A549 (cell line): ENCODE measurements around the gene CDK5RAP2. TPM values are rescaled to one million over a fixed set of nuclear protein-coding genes. Genes with fewer than 3 reads are reported as not detected.

ENCODE experiments used
- ATAC-seq, 2 experiments: fragments of 200-7000 bp in 1 of 2; fragments of >200 bp in 1 of 2; cut with Nextera tagmentation in 1 of 2; cut with Tn5 transposase in 1 of 2; 3 replicates each; pipeline versions ENCODE4 v1.8.0 to v1.9.1; 2018 to 2020; ENCODE audit warnings: mild to moderate bottlenecking in 1 of 2, moderate library complexity in 1 of 2
- CTCF ChIA-PET: fragments of 300-600 bp; sonication (Branson Sonifier 250); formaldehyde crosslinking; extraction: SDS; loops from one replicate; lab custom pipeline; 2021; ENCODE audit warnings: antibody characterized with exemption, inconsistent platforms; lab: Yijun Ruan, JAX
- POLR2A ChIA-PET: fragments of 350-600 bp; formaldehyde crosslinking; extraction: SDS; loops from one replicate; lab custom pipeline; 2021; ENCODE audit warnings: antibody characterized with exemption, inconsistent platforms; lab: Yijun Ruan, JAX
- DNase-seq, 2 experiments: peaks; one replicate each; pipeline versions ENCODE4 v3.0.0 to v3.0.0-alpha.2; 2011 to 2016; ENCODE audit warnings: low read depth in 1 of 2, low spot score in 1 of 2
- FAIRE-seq: peaks from 2 replicates; lab custom pipeline; 2011; peaks lifted over from hg19 to GRCh38; lab: Jason Lieb, UNC
- H3K27ac ChIP-seq, 2 experiments: fragments of >200 bp; sonication (Bioruptor Twin); formaldehyde crosslinking; 3 replicates each; pipeline ENCODE4 v1.5.1; 2016 to 2017
- H3K4me1 ChIP-seq: fragments of >200 bp; sonication (Bioruptor Twin); formaldehyde crosslinking; 3 replicates; pipeline ENCODE4 v1.6.1; 2016
- H3K4me2 ChIP-seq: fragments of >200 bp; sonication (Bioruptor Twin); formaldehyde crosslinking; 3 replicates; pipeline ENCODE4 v1.6.1; 2016
- H3K4me3 ChIP-seq: fragments of >200 bp; sonication (Bioruptor Twin); formaldehyde crosslinking; 3 replicates; pipeline ENCODE4 v1.5.1; 2016
- H3K9me3 ChIP-seq: fragments of >200 bp; sonication (Bioruptor Twin); formaldehyde crosslinking; 3 replicates; pipeline ENCODE4 v1.6.1; 2016
- BCL3 ChIP-seq: fragments of >200 bp; sonication (Bioruptor Twin); formaldehyde crosslinking; IDR thresholded peaks from 3 replicates; pipeline ENCODE4 v1.6.1; 2016
- BHLHE40 ChIP-seq: IDR thresholded peaks from 2 replicates; pipeline ENCODE4 v1.6.1; 2012; ENCODE audit warnings: low read depth, low read length, inconsistent platforms
- CBX8 ChIP-seq: fragments of 200-600 bp; sonication (generic); IDR thresholded peaks from 2 replicates; pipeline ENCODE4 v1.6.1; 2016
- CEBPB ChIP-seq, 2 experiments: fragments of >200 bp in 1 of 2; sonication (Bioruptor Twin) in 1 of 2; formaldehyde crosslinking in 1 of 2; IDR thresholded peaks; 2 replicates each; pipeline ENCODE4 v1.6.1; 2012 to 2016
- CHD2 ChIP-seq: fragments of 150-350 bp; IDR thresholded peaks from 2 replicates; pipeline ENCODE4 v1.6.1; 2014; ENCODE audit warnings: low read length; ENCODE audit not compliant: partially characterized antibody
- E2F6 ChIP-seq: IDR thresholded peaks from 2 replicates; pipeline ENCODE4 v1.6.1; 2012; ENCODE audit warnings: low read depth, borderline replicate concordance
- EHF ChIP-seq: fragments of 250-450 bp; sonication (Bioruptor Pico); IDR thresholded peaks from 2 replicates; pipeline ENCODE4 v1.5.0; 2020; ENCODE audit warnings: mild to moderate bottlenecking
- EP300 ChIP-seq, 2 experiments: fragments of >200 bp; sonication (Bioruptor Twin); formaldehyde crosslinking; IDR thresholded peaks; 2 replicates in 1 of 2; 3 replicates in 1 of 2; pipeline ENCODE4 v1.6.1; 2016 to 2017
- FOSL2 ChIP-seq, 2 experiments: fragments of 450-650 bp in 1 of 2; fragments of >200 bp in 1 of 2; sonication (Bioruptor Twin) in 1 of 2; formaldehyde crosslinking; IDR thresholded peaks; 2 replicates each; pipeline versions ENCODE4 v1.5.0 to v1.6.1; 2016 to 2020; ENCODE audit warnings: mild to moderate bottlenecking in 1 of 2, moderate library complexity in 1 of 2
- FOXS1 ChIP-seq: fragments of 250-450 bp; sonication (Bioruptor Pico); IDR thresholded peaks from 2 replicates; pipeline ENCODE4 v1.5.0; 2020; ENCODE audit warnings: mild to moderate bottlenecking, moderate library complexity
- GATA3 ChIP-seq: IDR thresholded peaks from 2 replicates; pipeline ENCODE4 v1.6.1; 2012; ENCODE audit warnings: borderline replicate concordance
- HDAC2 ChIP-seq: fragments of 200-600 bp; sonication (generic); IDR thresholded peaks from 2 replicates; pipeline ENCODE4 v1.6.1; 2016
- HES2 ChIP-seq: fragments of >200 bp; sonication (Bioruptor Twin); formaldehyde crosslinking; IDR thresholded peaks from 2 replicates; pipeline ENCODE4 v1.6.1; 2016
- HMGXB4 ChIP-seq: fragments of 250-450 bp; sonication (Bioruptor Pico); IDR thresholded peaks from 2 replicates; pipeline ENCODE4 v1.5.0; 2021; ENCODE audit warnings: mild to moderate bottlenecking, moderate library complexity, borderline replicate concordance
- JUN ChIP-seq, 2 experiments: fragments of >200 bp; sonication (Bioruptor Twin); formaldehyde crosslinking; IDR thresholded peaks; 2 replicates in 1 of 2; 3 replicates in 1 of 2; pipeline ENCODE4 v1.6.1; 2016 to 2017
- JUNB ChIP-seq: fragments of >200 bp; sonication (Bioruptor Twin); formaldehyde crosslinking; IDR thresholded peaks from 2 replicates; pipeline ENCODE4 v1.6.1; 2016
- KDM5A ChIP-seq: fragments of 200-600 bp; sonication (generic); IDR thresholded peaks from 2 replicates; pipeline ENCODE4 v1.6.1; 2016; ENCODE audit warnings: antibody characterized with exemption, mild to moderate bottlenecking
- MAZ ChIP-seq: fragments of 150-350 bp; IDR thresholded peaks from 2 replicates; pipeline ENCODE4 v1.6.1; 2014; ENCODE audit warnings: antibody characterized with exemption, low read depth, low read length, borderline replicate concordance
- NPAS2 ChIP-seq: fragments of 250-450 bp; sonication (Bioruptor Pico); IDR thresholded peaks from 2 replicates; pipeline ENCODE4 v1.8.0; 2022; ENCODE audit warnings: mild to moderate bottlenecking, moderate library complexity, borderline replicate concordance
- NR3C1 ChIP-seq: fragments of >200 bp; sonication (Bioruptor Twin); formaldehyde crosslinking; IDR thresholded peaks from 3 replicates; pipeline ENCODE4 v1.6.1; 2017
- PBX3 ChIP-seq: IDR thresholded peaks from 2 replicates; pipeline ENCODE4 v1.6.1; 2012
- PHF8 ChIP-seq: fragments of 200-600 bp; sonication (generic); IDR thresholded peaks from 2 replicates; pipeline ENCODE4 v1.6.1; 2016; ENCODE audit warnings: low read depth, mild to moderate bottlenecking, antibody characterized with exemption, moderate library complexity, borderline replicate concordance
- POLR2AphosphoS2 ChIP-seq: conservative IDR thresholded peaks from 2 replicates; pipeline ENCODE4 v1.6.1; 2012; ENCODE audit warnings: low read length, improper control_type of control experiment, inconsistent platforms
- RAD21 ChIP-seq, 2 experiments: fragments of >200 bp in 1 of 2; sonication (Bioruptor Twin) in 1 of 2; formaldehyde crosslinking in 1 of 2; IDR thresholded peaks in 1 of 2; conservative IDR thresholded peaks in 1 of 2; 2 replicates in 1 of 2; 3 replicates in 1 of 2; pipeline ENCODE4 v1.6.1; 2012 to 2018; ENCODE audit warnings: inconsistent platforms in 1 of 2
- ZFP36 ChIP-seq: fragments of 450-650 bp; IDR thresholded peaks from 2 replicates; pipeline ENCODE4 v1.6.1; 2014; ENCODE audit warnings: borderline replicate concordance; ENCODE audit not compliant: partially characterized antibody
- ZNF302 ChIP-seq: fragments of 250-450 bp; sonication (Bioruptor Pico); IDR thresholded peaks from 2 replicates; pipeline ENCODE4 v1.9.0; 2021; ENCODE audit warnings: inconsistent platforms, mild to moderate bottlenecking, moderate library complexity
- WGBS: methylation state at CpG from one replicate; pipeline ENCODE4 v1.1.6; 2017; ENCODE audit errors: missing lambda C conversion rate; 5-methylcytosine and 5-hydroxymethylcytosine counted together
- polyA plus RNA-seq, 4 experiments: library from polyadenylated mRNA; depleted of rRNA in 3 of 4; stranded (reverse); fragments of >200 nt; fragmentation: RNase III in 1 of 4; extraction: RNeasy Plus Mini Kit Qiagen cat#74134 plus additional on column Dnase treatment in 1 of 4; gene quantifications; 2 replicates in 3 of 4; 3 replicates in 1 of 4; pipeline ENCODE4 v1.2.3, GENCODE V29; 2011 to 2017

The CDK5RAP2 gene
- polyA plus RNA-seq, 2 of the 4 experiments (the other 2 are of a cell fraction): 29.1 to 44.6 TPM

- POLR2A ChIA-PET: no interaction called here
- TF ChIP-seq JUN (IDR thresholded peaks at IDR 0.05) (no peak), BCL3 (no peak), CHD2 (no peak), HES2 (no peak), HMGXB4 (CRISPR knock-in tag) (no peak), BHLHE40 (no peak), ZFP36 (no peak), NPAS2 (CRISPR knock-in tag) (no peak), PHF8 (no peak), NR3C1 (no peak), KDM5A (no peak), PBX3 (no peak), CBX8 (no peak), POLR2AphosphoS2 (no peak), FOXS1 (CRISPR knock-in tag) (no peak), MAZ (no peak)
- no peak for FAIRE-seq
These were observed 234.6 kb downstream of the CDK5RAP2 start for GRCh38 chr9:120345379-120345778.

GRCh38 chr9:120344230-120344629, 235.7 kb downstream of the CDK5RAP2 start:
- Histone ChIP-seq H3K27ac (peak overlapping the region in 1 of 2 experiments; percentile 64; a peak in 3 of 6 replicates), H3K4me1 (peaks cover 12% of the 10 kb centered on the region), H3K4me3 (no peak overlapping the region), H3K9me3 (no peaks in the 10 kb centered on the region), H3K4me2 (peak overlapping the region; percentile 29)
- WGBS: 26% methylated on average over 2 of the region's 2 CpGs
- FAIRE-seq: peak; percentile 56
- CTCF ChIA-PET: interaction anchor here (0.9 to 1.5 kb wide), 3 partner anchors 30 to 968 kb away, joined by 4 to 5 read pairs (median 4); no protein-coding TSS in a partner anchor
- ATAC-seq: peak; percentile 79 to 91
- peak; percentile 50 to 72 for DNase-seq
- POLR2A ChIA-PET: no interaction called here
- TF ChIP-seq E2F6 (no peak), EP300 (IDR thresholded peaks at IDR 0.05) (no peak), EHF (CRISPR knock-in tag) (no peak), GATA3 (no peak), RAD21 (conservative IDR thresholded peaks at IDR 0.05 in 1 of 2, IDR thresholded peaks at IDR 0.05 in 1 of 2) (no peak), PBX3 (no peak), ZNF302 (CRISPR knock-in tag) (no peak), HDAC2 (no peak), JUNB (peak; percentile 42), CEBPB (IDR thresholded peaks at IDR 0.05) (peak in 1 of 2 experiments; percentile 64; a peak in 2 of 4 replicates), FOSL2 (IDR thresholded peaks at IDR 0.05) (peak; percentile 60), FOSL2 (CRISPR knock-in tag; IDR thresholded peaks at IDR 0.05) (peak; percentile 90), BCL3 (no peak)

More at GRCh38 chr9:120345379-120345778, 234.6 kb downstream of the CDK5RAP2 start:
- H3K27ac ChIP-seq: no peak overlapping the region
- H3K4me1 ChIP-seq: peaks cover 12% of the 10 kb centered on the region
- H3K4me3 ChIP-seq: no peak overlapping the region
- no peak for DNase-seq
- no peaks in the 10 kb centered on the region for H3K9me3 ChIP-seq
- 75% methylated on average over 2 of the region's 2 CpGs for WGBS
- no peak overlapping the region for H3K4me2 ChIP-seq
- CTCF ChIA-PET: interaction anchor here (1.4 to 4.9 kb wide), 2 partner anchors 379 to 790 kb away, joined by 3 to 26 read pairs; no protein-coding TSS in a partner anchor
- ATAC-seq: no peak
